ENCODE results near the gene PEX14. TPM values are rescaled to one million over a fixed set of nuclear protein-coding genes. Genes with fewer than 3 reads are reported as not detected.

Gene PEX14
- total RNA-seq, 1 donor, result 15.2 TPM

DNA sequence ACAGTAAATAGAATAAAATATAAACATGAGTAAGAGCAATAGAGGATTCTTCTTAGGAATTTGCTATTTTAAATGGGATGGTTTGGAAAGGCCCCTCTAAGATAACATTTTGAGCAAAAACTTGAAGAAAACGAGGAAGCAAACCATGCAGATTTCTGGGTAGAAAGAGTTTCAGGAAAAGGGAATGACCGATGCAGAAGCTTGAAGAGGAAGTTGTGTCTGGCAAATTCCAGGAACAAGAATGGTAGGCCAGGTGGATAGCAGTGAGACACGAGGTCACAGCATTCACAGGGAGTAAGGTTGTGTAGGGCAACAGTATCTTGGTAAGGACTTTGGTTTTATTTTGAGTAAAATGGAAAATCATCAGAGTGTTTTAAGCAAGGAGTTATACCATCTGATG is 108.9 kb downstream of the PEX14 start:
- Histone ChIP-seq H3K27ac (ENCODE audit: low read depth, low read length) (no peak overlapping the region), H3K4me2 (ENCODE audit: insufficient read depth, low read length) (no peak overlapping the region), H3K79me2 (ENCODE audit: insufficient read depth, low read length) (no peaks in the 10 kb centered on the region), H2AFZ (ENCODE audit: low read length) (no peak overlapping the region), H3K4me1 (ENCODE audit: insufficient read depth, low read length) (no peaks in the 10 kb centered on the region), H3K36me3 (ENCODE audit: insufficient read depth, low read length) (no peaks in the 10 kb centered on the region), H3K27me3 (ENCODE audit: insufficient read depth, low read length) (no peaks in the 10 kb centered on the region), H4K20me1 (ENCODE audit: insufficient read depth, low read length) (no peaks in the 10 kb centered on the region), H3K4me3 (ENCODE audit: insufficient read depth, low read length) (no peak overlapping the region), H3K9me3 (ENCODE audit: low read depth, low read length) (no peaks in the 10 kb centered on the region)
- DNase-seq (ENCODE audit: insufficient read length, low spot score, missing footprints), result no peak
- TF ChIP-seq, protein P1, sequence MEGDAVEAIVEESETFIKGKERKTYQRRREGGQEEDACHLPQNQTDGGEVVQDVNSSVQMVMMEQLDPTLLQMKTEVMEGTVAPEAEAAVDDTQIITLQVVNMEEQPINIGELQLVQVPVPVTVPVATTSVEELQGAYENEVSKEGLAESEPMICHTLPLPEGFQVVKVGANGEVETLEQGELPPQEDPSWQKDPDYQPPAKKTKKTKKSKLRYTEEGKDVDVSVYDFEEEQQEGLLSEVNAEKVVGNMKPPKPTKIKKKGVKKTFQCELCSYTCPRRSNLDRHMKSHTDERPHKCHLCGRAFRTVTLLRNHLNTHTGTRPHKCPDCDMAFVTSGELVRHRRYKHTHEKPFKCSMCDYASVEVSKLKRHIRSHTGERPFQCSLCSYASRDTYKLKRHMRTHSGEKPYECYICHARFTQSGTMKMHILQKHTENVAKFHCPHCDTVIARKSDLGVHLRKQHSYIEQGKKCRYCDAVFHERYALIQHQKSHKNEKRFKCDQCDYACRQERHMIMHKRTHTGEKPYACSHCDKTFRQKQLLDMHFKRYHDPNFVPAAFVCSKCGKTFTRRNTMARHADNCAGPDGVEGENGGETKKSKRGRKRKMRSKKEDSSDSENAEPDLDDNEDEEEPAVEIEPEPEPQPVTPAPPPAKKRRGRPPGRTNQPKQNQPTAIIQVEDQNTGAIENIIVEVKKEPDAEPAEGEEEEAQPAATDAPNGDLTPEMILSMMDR (IDR thresholded peaks at IDR 0.05; ENCODE audit: extremely low read depth, low read depth, low read length), result no peak

DNA sequence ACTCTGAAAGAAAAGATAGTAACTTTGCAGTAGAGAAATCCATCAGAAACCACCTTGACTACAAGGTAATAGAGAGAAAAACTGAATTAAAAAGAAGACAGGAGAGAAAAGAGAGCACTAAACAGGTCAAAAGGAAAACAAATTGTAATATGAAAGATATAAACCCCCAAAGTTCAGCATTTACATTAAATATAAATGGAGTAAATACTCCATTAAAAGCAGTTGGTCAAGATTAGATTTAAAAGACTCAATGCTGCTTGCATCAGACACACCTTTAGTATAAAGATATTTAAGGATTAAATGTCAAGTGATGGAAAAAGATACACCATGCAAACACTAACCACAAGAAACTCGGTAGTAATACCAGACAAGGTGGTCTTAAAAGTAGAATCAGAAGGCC is 110.5 kb downstream of the PEX14 start:
- DNase-seq (ENCODE audit: insufficient read length, low spot score, missing footprints), result no peak
- Histone ChIP-seq H3K27ac (ENCODE audit: low read depth, low read length) (no peak overlapping the region), H3K9me3 (ENCODE audit: low read depth, low read length) (no peaks in the 10 kb centered on the region), H3K4me2 (ENCODE audit: insufficient read depth, low read length) (no peak overlapping the region), H3K36me3 (ENCODE audit: insufficient read depth, low read length) (no peaks in the 10 kb centered on the region), H2AFZ (ENCODE audit: low read length) (no peak overlapping the region), H4K20me1 (ENCODE audit: insufficient read depth, low read length) (peaks cover 7% of the 10 kb centered on the region), H3K4me3 (ENCODE audit: insufficient read depth, low read length) (no peak overlapping the region), H3K79me2 (ENCODE audit: insufficient read depth, low read length) (peaks cover 2% of the 10 kb centered on the region), H3K4me1 (ENCODE audit: insufficient read depth, low read length) (no peaks in the 10 kb centered on the region), H3K27me3 (ENCODE audit: insufficient read depth, low read length) (no peaks in the 10 kb centered on the region)
- TF ChIP-seq, protein P1 (IDR thresholded peaks at IDR 0.05; ENCODE audit: extremely low read depth, low read depth, low read length), result no peak

DNA sequence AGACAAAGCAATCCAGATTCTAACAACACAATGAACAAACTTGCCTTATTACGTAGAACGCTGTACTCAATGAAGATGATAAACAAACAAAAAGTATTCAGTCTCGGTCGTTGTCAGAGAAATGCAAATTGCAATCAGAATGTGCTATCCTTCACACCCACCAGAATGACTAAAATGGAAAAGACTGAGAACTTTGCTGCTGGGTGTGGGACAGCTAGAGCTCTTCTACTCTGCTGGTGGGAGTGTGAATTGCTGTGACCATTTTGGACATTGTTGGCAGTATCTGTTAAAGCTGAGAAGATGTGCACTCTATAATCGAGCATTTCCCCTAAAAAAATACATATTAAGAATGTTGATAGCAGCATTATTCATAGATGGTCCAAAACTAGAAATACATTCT is 111.4 kb downstream of the PEX14 start:
- TF ChIP-seq, protein P1 (IDR thresholded peaks at IDR 0.05; ENCODE audit: extremely low read depth, low read depth, low read length), result peak; percentile 6
- Histone ChIP-seq H3K27ac (ENCODE audit: low read depth, low read length) (no peak overlapping the region), H2AFZ (ENCODE audit: low read length) (no peak overlapping the region), H3K36me3 (ENCODE audit: insufficient read depth, low read length) (no peaks in the 10 kb centered on the region), H4K20me1 (ENCODE audit: insufficient read depth, low read length) (peaks cover 7% of the 10 kb centered on the region), H3K27me3 (ENCODE audit: insufficient read depth, low read length) (no peaks in the 10 kb centered on the region), H3K79me2 (ENCODE audit: insufficient read depth, low read length) (peaks cover 2% of the 10 kb centered on the region), H3K4me1 (ENCODE audit: insufficient read depth, low read length) (no peaks in the 10 kb centered on the region), H3K4me2 (ENCODE audit: insufficient read depth, low read length) (no peak overlapping the region), H3K4me3 (ENCODE audit: insufficient read depth, low read length) (no peak overlapping the region), H3K9me3 (ENCODE audit: low read depth, low read length) (no peaks in the 10 kb centered on the region)
- DNase-seq (ENCODE audit: insufficient read length, low spot score, missing footprints), result no peak

DNA sequence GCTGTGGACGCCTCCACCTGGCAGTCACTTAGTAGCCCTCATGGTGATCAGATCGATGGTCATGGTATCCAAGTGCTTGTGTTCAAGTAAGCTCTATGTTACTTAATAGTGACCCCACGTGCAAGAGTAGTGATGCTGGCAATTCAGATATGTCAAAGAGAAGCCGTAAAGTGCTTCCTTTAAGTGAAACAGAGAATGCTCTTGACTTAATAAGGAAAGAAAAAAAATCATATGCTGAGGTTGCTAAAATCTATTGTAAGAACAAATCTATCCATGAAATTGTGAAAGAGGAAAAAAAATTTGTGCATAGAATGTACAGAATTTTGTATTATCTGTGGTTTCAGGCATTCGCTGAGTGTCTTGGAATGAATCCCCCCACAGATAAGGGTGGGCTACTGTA is 113.9 kb downstream of the PEX14 start:
- H3K27me3 ChIP-seq (ENCODE audit: insufficient read depth, low read length), result no peaks in the 10 kb centered on the region
- H3K9me3 ChIP-seq (ENCODE audit: low read depth, low read length), result no peaks in the 10 kb centered on the region
- H3K27ac ChIP-seq (ENCODE audit: low read depth, low read length), result no peak overlapping the region
- H3K79me2 ChIP-seq (ENCODE audit: insufficient read depth, low read length), result peaks cover 2% of the 10 kb centered on the region
- H4K20me1 ChIP-seq (ENCODE audit: insufficient read depth, low read length), result peaks cover 7% of the 10 kb centered on the region
- H2AFZ ChIP-seq (ENCODE audit: low read length), result no peak overlapping the region
- H3K4me3 ChIP-seq (ENCODE audit: insufficient read depth, low read length), result no peak overlapping the region
- H3K36me3 ChIP-seq (ENCODE audit: insufficient read depth, low read length), result no peaks in the 10 kb centered on the region
- no peaks in the 10 kb centered on the region for H3K4me1 ChIP-seq (ENCODE audit: insufficient read depth, low read length)
- H3K4me2 ChIP-seq (ENCODE audit: insufficient read depth, low read length), result no peak overlapping the region
- no peak for DNase-seq (ENCODE audit: insufficient read length, low spot score, missing footprints)
- TF ChIP-seq, protein P1 (IDR thresholded peaks at IDR 0.05; ENCODE audit: extremely low read depth, low read depth, low read length), result no peak

Measured in osteoblast (primary cell).